Activated CD4-positive, alpha-beta T cell treated with anti-CD3 and anti-CD28 coated beads, Interleukin-2, amount 50 U/mL, for 24 hours (primary cell): ENCODE measurements around the gene S100A16.
"Not testable (repeated sequence)": the region's sequence is repeated elsewhere in the genome, so short reads cannot be mapped to it uniquely, and the experiment has no call there.

Experiments used
- DNase-seq, 2 donors: peaks; one replicate each; pipeline ENCODE4 v3.0.0-alpha.2; 2020; ENCODE audit warnings: low read depth in 1 of 2, low spot score in 1 of 2

S100A16 gene

DNA sequence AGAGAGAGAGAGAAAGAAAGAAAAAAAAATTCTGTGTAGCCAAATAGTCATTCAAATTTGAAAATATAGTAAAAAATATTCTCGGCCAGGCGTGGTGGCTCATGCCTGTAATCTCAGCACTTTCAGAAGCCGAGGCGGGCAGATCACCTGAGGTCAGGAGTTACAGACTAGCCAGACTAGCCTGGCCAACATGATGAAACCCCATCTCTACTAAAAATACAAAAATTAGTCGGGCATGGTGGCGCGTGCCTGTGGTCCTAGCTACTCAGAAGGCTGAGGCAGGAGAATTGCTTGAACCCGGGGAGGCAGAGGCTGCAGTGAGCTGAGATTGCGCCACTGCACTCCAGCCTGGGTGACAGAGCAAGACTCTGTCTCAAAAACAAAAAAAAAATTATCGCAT lies 24.9 kb downstream of the S100A16 start:
- DNase-seq, result not testable (repeated sequence)

DNA sequence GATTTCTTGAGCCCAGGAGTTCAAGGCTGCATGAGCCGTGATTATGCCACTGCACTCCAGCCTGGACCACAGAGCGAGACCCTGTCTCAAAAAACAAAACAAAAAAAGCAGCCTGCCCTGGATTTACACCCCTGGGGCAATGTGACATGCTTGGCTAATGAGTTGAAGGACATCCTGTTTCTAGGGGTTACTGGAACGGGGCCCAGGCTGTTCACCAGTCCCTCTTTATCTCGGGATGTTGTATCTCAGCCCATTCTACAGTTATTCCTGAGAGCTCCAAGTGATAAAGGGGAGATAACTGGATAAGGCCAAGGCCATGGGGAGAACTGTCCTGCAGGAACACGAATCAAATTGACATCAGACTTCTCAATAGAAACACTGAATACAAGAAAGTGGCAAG lies 25.6 kb downstream of the S100A16 start:
- DNase-seq, result no peak

DNA sequence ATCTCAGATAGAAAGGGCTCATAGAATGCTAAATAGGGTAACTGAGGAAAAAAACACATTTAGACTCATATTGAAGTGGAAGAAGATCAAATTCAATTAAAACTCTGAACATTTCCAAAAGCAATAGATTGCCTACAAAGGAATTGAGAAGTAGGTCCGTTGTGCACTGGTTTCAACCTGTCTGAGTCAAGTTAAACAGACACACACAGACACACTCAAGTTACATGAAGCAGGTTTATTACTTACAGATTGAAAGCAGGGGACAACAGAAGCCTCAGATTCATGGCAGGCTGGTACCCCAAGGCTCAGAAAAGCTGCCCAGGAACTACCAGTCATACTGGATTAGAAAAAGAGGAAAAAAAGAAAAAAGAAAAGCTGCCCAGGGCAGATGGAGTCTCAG lies 26.6 kb downstream of the S100A16 start:
- no peak for DNase-seq

DNA sequence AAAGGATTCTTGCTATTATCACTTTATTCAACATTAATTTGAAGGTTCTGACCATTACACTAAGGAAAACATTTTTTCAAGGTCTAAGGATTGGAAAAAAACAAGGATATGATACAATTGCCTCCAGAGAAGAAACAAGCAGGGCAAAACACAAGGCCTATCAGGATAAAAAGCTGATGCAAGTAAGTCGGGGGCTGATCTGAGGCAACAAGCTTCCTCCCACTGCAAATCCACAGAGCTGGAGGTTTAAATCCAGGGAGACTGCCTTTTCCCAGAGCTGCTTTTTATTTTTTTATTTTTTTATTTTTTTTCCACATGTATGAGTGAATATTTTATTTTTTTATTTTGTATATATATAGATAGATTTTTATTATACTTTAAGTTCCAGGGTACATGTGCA lies 27.9 kb downstream of the S100A16 start:
- no peak for DNase-seq

DNA sequence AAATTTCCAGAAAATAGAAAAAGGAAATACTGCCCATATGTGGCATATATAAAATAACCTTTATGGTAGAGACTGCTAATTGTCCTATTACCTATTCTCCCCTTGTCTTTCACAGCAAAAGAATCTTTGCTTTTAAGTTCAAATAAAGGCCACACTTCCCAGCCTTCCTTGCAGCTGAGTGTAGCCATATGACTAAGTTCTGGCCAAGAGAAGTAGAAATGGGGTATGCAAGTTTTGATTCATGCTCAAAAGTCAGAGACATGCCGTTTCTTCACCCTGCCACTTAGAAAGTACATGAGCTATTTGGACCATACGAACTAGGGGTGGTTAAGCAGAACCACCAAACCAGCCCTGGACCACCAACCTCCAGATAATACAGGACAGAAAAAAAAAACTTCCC lies 29.0 kb downstream of the S100A16 start:
- no peak for DNase-seq

DNA sequence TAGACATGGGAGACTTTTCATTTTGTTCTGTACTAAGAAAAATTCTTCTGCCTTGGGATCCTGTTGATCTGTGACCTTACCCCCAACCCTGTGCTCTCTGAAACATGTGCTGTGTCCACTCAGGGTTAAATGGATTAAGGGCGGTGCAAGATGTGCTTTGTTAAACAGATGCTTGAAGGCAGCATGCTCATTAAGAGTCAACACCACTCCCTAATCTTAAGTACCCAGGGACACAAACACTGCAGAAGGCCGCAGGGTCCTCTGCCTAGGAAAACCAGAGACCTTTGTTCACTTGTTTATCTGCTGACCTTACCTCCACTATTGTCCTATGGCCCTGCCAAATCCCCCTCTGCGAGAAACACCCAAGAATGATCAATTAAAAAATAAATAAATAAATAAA lies 29.4 kb downstream of the S100A16 start:
- not testable (repeated sequence) for DNase-seq

DNA sequence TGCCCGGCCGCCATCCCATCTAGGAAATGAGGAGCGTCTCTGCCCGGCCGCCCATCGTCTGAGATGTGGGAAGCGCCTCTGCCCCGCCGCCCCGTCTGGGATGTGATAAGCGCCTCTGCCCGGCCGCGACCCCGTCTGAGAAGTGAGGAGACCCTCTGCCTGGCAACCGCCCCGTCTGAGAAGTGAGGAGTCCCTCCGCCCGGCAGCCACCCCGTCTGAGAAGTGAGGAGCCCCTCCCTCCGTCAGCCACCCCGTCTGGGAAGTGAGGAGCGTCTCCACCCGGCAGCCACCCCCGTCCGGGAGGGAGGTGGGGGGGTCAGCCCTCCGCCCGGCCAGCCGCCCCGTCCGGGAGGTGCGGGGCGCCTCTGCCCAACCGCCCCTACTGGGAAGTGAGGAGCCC lies 30.1 kb downstream of the S100A16 start:
- not testable (repeated sequence) for DNase-seq

DNA sequence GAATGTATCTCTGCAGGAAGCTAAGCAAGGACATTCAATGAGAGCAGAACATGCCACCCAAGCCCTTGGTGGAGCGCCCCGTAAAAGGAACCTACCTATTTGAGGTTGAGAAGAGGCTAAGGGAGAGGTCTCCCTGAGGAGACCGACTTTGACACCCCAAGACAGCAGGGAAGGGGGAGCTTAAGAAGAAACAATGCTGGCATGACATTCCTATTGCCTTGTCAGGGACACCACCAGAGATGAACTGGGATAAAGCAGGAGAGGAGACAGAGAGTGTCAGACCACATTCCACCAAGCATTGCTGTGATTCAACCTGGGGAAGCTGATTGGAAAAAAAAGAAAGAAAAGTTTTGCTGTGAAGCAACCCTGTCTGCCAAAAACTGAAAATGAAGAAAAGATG lies 34.0 kb downstream of the S100A16 start:
- no peak for DNase-seq

DNA sequence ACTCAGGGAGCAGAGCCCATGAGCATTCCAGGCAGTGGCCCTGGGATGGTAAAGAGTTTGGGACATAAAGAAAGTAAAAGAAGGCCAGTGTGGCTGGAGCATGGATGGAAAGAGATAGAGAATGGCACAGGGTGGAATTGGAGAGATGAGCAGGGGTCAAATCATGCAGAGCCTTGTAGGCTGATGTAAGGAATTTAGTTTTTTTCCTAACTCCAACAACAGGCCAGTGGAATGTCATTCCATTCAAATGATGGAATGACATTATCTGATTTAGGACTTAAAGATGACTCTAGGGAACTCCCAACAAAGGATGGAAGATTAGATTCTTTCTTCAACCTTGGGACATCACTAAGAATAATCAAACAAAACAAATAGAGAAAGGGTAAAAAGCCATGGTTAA lies 34.4 kb downstream of the S100A16 start:
- no peak for DNase-seq

DNA sequence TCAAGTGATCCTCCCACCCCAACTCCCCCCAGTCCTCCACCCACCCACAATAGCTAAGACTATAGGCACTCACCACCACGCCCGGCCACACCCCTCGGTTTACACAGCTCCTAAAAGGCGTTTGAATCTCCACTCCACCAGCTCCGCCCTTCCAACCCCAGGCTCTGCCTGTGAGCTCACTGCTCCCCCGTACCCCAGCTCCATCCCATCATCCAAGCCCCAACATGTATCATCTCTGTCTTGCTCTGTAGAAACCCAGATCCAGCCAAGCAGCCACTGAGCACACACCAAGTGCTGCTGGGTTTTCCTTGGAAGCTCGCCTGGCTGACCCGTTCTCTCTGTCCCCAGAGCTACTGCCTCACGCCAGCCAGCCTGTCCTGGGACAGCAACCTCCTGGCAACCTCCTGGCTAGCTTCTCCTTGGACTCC lies 35.3 kb downstream of the S100A16 start:
- no peak for DNase-seq

DNA sequence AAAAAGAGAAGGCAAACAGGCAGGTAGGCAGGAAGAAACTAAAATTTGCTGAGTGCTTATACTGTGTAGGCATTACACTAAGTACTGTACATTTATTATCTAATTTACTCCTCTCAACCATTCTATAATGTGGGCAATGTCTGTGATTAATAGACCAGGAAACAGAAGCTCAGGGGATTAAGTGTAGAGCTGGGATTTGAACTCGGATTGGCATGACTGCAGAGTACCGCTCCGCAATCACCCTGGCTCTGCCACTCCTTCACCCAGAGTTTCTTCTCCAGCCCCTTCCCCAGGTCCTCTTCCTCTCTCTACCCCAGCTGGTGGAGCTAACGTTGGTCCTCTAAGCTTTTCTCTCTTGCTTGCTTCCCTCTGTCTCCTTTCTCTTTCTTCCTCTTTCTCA lies 35.8 kb downstream of the S100A16 start:
- no peak for DNase-seq

DNA sequence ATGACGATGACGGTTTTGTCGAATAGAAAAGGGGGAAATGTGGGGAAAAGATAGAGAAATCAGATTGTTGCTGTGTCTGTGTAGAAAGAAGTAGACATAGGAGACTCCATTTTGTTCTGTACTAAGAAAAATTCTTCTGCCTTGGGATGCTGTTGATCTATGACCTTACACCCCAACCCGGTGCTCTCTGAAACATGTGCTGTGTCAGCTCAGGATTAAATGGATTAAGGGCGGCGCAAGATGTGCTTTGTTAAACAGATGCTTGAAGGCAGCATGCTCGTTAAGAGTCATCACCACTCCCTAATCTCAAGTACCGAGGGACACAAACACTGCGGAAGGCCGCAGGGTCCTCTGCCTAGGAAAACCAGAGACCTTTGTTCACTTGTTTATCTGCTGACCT lies 37.4 kb downstream of the S100A16 start:
- not testable (repeated sequence) for DNase-seq

DNA sequence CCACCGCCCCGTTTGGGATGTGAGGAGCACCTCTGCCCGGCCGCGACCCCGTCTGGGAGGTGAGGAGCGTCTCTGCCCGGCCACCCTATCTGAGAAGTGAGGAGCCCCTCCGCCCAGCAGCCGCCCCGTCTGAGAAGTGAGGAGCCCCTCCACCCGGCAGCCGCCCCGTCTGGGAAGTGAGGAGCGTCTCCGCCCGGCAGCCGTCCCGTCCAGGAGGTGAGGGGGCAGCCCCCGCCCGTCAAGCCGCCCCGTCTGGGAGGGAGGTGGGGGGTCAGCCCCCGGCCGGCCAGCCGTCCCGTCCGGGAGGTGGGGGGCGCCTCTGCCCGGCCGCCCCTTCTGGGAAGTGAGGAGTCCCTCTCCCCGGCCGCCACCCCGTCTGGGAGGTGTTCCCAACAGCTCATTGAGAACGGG lies 37.9 kb downstream of the S100A16 start:
- DNase-seq, result not testable (repeated sequence)

DNA sequence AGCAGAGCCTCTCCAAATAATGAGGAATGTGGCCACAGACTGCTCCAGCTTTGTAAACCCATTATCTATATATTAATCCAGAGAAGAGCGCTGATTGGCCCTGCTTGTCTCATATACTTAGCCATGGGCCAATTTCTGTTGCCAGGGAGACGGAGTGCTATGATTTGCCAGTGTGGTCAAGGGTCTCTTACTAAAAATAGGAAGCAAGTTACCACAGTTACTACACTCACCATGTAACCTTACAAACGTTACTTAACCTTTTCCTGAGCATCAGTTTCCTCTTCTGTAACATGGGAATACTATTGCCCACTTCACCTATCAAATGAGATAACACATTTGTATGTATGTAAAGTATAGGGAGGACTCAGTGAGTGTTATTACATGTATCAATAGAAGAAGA lies 39.6 kb downstream of the S100A16 start:
- no peak for DNase-seq

DNA sequence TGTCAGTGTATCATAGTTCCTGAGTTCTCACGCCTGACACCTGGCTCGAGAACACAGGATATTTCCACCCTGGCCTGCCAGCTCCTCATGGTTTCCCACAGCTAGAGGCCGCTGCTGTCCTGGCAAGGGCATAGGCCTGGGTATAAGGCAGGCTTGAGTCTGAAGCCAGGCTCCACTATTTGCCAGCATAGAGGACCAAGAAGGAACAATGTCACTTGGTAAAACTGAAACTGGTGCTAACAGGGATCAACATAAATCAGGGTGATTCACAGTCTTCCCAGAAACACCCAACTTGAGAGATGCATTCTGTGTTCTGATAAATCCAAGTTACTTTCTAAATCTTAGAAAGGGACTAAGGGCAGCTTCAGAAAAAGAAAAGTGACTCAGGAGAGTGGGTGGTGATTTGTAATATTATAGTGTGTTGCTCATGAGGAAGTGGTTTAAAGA lies 40.3 kb downstream of the S100A16 start:
- DNase-seq, result peak; percentile 15 to 39

DNA sequence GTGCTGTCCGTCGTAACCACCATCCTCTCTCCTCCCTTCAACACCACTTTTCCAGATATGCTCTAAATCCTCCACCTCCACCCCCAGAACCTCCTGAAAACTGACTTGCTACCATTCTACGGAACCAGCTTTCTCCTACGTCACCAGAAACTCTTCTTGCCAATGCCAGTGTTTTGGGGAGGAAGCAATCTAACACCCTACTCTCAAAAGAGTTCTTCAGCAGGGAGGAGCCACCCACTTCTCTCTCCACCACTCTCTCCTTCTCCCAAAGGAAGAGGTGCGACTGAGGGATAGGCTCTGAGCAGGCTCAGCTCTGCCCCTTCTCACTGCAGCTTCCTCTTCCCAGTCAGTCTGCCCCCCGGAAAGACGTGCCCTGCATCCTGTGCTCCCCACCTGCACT lies 41.2 kb downstream of the S100A16 start:
- no peak for DNase-seq

DNA sequence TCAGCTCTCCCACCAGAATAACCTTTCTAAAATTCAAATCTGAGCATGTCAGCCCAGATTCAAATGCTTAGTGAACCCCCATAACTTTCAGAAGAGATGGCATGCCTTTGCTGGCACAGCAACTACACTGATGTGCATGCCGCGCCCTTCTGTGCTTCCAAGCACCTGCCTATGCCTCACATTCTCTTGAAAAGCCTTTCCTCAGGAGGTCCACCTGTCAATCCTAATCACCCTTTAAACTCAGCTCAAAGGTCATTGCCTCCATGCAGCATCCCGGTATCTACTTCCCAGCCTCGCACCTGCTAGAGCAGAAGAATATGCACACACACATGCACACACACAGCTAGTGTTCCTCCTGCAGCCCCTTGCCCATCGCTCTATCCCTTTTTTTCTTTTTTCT lies 42.1 kb downstream of the S100A16 start:
- DNase-seq, result no peak

DNA sequence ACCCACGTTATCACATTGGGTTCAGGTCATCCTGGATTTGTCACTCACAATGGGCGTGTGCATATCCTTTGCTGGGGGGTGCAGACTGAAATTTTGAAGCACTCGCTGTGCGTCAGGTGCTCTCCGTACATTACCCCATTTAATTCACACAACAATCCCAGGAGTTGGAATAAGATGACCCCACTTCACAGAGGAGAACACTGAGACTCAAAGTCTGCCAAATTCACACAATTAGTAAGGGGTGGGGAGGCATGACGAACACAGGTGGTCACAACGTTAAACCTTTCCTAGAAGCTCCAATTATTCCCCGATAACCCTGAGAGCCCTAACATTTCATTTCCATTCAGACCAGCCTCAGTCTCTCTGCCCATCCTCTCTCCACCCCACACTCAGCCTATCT lies 43.5 kb downstream of the S100A16 start:
- DNase-seq, result no peak

DNA sequence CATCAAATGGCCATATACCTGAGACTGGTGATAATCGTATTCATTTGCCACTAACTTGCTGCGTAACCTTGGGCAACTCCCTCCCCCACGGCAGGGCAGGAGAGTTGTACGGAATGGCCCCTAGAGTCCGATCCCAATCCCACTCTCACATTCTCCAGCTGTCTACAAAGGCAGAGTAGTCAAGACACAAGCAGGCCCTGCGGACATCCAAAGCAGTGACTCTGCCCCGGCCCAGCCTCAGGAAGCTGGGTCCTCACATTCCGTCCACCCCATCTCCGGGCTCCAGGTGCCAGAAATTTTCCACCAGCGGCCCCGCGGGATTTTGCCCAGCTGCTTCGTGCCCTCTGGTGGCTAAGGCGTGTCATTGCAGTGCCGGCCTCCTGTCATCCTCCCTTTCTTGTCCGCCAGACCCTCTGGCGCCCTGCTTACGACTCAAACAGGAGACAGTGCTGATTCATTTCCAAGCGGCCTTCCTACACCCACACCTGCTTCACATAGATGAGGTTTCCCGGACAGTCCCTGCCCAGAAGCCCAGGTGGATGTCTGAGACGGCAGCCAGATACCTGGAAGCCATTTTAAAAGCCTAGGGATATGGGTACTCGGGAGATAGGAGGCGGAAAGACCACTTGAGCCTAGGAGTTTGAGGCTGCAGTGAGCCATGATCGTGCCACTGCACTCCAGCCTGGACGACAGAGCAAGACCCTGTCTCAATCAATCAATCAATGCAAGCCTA lies 44.4 kb downstream of the S100A16 start:
- DNase-seq, result peak; percentile 71 to 75

DNA sequence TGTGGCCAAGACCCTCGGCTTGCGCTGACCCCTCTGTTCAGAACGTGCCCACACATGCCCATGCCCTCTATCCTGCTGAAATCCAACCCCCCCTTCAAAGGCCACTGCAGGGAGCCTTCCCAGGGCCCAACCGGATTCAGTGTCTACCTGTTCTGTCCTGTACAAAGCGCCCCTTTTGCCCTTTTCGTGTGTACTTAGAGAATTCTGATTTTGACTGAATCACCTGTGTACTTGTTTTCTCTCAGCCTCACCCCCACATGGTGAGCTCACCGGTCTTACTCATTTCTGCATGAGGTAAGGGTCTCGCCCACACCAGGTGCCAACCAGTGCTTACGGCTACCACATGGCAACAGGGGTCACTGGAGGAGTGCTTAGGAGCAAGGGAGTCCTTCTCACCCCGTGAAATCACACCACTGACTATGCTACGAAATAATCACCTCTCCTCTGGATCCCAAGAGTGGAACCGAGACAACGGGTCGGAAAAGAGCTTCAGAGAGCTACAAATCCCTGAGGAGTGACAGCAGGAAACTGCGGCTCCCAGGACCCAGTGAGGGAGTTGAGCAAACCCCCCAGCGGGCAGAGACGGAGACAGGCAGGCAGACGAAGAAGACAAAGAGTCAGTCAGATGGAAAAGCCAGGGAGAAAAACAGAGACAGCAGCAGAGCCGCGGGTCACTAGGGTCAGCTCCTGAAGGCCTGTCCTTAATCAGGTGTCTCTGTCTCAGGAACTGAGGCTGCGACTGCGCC lies 45.1 kb downstream of the S100A16 start:
- DNase-seq, result peak; percentile 9 to 33

DNA sequence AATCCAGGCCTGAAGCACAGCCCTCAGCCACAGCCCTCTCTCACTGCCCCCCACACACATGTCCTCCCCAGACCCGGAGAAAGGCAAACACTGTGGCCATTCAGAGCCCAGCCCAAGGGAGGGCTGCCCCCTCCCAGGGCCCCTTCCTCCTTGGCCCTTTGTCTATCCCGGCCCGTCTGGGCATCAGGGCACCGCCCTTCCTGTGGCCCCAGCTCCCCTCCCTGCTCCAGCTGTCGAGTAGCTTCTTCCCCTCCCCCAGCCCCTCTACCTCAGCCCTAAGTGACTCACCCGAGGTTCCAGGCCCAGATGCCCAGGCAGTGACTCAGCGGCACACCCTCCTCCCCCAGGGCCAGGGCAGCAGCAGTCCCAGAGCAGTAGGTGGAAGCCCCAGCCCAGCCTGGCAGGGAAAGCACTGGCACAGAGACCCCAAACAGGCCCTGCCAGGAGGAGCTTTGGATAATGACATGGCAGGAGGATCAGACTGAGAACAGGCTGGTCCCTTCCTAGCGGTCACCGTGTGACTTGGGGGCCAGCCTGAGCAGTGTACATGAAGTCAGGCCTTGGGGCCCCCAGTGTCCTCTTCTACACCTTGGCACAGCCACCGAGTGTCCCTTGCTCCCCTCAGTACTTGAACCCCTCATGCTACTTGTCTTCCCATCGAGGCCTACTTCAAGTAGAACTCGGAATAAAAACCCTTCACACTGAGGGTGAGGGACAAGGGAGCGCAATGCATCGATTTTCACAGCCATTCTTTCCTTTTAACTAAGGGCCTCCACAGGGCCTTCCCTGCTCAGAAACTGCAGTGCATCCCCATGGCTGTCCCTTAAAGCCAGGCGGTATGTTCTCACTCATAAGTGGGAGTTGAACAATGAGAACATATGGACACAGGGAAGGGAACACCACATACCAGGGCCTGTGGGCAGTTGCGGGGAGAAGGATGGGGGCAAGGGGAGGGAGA lies 46.2 kb downstream of the S100A16 start:
- peak; percentile 61 to 86 for DNase-seq
